Stimulated activated CD8-positive, alpha-beta memory T cell treated with anti-CD3 and anti-CD28 coated beads, Interleukin-15, amount 100 ng/mL, for 4 hours (primary cell): ENCODE data around the gene ADAM17.
"Not testable (repeated sequence)": the region's sequence is repeated elsewhere in the genome, so short reads cannot be mapped to it uniquely, and the experiment has no call there.

ENCODE experiments used
- DNase-seq, 2 donors: peaks; one replicate each; pipeline ENCODE4 v3.0.0-alpha.2; 2020; ENCODE audit warnings: low read depth in 2 of 2

Gene ADAM17

DNA sequence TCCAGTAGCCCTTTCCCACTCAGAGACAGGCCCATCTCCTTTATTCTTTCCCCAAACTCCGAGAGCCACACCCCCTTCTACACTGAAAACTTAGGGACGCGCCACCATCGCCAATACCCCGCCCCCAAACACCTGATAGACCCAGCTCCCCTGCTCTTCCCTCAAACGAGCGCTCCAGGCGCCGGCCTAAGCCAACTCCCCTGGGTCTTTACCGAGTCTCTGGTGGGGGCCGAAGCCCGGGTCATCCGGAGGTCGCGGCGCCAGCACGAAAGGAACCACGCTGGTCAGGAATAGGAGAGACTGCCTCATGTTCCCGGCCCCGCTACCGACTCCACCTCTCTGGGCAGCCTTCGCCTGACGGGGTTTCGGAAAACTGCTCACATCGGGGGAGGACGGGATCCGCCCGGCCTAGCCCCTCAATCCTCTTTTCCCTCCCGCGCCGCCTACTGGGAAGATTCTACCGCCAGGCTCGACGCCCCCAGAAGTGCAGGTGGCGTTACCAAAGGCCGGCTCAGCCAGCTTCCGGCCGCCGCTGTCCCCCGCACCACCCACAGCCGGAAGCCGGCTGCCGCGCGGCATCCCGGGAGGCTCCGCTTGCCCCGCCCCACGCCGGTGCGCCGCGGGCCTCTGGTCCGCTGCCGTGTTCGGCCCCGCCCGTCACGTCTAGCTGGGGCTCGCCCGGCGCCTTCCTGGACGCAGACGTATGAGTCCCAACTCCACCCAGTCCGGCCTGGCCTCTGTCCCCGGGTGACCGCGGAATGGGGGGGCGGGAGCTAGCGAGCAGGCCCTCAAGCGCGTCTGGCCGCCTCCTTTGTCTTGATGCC lies at the start of gene ADAM17:
TSS of gene ADAM17 (minus strand) at position 534 of the 824 bp plus-strand sequence. CDS start at position 309, 225 bp downstream.
- DNase-seq = peak; percentile 67 to 79

DNA sequence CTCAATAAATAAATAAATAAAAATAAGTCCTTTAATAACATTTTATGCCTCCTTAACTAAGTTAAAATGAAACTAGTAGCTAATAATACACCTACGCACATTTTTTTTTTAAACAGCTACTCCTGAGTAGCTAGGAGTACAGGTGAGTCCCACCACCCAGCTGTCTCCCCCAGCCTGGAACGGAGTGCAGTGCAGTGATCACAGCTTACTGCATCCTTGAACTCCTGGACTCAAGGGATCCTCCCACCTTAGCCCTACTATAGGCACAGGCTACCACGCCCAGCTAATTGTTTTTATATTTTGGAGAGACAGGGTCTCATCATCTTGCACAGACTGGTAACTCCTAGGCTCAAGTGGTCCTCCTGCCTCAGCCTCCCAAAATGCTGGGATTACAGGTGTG lies 46.8 kb upstream of the ADAM17 start:
- DNase-seq = no peak

DNA sequence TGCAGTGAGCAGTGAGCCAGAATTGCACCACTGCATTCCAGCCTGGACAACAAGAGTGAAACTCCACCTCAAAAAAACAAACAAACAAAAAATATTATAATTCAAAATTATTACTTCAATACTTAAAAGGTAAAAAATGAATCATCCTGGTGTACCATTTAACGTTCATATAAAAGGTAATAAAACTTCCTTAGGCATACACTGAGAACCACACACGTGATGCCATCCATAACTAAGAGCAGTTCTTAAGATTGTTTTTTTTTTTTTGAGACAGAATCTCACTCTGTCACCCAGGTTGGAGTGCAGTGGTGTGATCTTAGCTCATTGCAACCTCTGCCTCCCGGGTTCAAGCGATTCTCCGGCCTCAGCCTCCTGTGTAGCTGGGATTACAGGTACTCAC lies 45.8 kb upstream of the ADAM17 start:
- DNase-seq = no peak

DNA sequence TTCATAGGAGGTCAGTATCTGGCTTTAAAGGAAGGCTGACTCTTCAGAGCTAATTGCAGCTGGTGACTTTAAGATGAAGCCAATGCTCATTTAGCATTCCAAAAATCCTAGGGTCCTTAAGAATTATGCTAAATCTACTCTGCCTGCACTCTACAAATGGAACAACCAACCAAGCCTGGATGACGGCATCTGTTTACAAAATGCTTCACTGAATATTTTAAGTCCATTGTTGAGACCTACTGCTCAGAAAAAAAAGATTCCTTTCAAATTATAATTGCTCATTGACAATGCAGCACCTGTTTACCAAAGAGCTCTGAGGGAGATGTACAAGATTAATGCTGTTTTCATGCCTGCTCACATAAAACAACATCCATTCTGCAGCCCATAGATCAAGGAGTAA lies 43.8 kb upstream of the ADAM17 start:
- DNase-seq = no peak

DNA sequence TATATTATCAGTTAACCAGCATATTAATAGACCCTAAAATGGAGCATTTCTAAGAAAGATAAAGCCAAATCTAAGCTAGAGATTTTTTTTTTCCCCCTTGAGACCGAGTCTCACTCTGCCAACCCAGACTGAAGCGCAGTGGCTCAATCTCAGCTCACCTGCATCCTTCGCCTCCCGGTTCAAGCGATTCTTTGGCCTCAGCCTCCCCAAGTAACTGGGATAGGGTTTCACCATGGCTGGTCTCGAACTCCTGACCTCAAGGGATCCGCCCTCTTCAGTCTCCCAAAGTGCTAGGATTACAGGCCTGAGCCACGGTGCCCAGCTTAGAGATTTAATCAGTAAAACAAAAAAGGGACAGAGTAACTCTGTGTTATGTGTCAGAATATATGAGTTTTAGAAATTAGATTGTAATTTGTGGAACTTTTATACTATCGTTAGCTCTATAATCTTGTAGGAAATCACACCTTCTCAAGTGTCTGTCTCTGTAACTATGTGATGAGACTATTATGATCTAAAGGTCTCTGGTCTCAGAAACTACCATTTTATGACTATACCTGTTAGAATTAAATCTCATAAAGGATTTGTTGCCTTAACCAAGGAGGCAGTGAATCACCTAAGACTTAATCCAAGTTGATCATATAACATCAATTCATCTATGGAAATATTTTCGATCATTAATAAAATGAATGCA lies 41.1 kb upstream of the ADAM17 start:
- DNase-seq = no peak

DNA sequence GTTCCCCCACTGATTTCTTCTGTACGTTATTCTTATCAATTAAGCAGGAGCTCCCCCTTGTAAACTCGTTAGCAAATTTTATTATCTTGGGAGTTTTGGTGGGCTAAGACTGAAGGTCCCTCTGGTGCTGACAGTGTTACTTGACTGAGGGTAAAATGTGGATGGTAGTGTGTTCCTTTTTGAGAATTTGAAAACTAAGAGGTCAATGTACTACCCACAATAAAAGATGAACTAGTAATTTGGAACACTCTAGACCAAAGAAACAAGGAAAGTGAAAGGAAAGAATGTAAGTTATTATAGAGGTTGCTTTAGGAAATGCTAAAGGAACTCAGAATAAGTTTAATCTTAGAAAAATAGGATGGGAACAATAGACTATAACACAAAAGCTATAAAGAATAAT lies 40.1 kb upstream of the ADAM17 start:
- no peak for DNase-seq

DNA sequence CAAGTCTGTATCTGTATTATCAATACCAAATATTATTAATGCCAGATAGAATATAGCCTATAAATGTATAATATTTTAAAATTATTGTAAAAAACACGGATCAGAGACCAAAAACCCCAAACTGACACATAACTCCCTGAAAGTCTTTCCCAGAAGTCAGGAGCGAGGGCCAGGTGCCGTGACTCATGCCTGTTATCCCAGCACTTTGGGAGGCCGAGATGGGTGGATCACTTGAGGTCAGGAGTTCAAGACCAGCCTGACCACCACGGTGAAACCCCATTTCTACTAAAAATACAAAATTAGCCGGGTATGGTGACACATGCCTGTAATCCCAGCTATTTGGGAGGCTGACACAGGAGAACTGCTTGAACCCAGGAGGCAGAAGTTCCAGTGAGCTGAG lies 39.6 kb upstream of the ADAM17 start:
- DNase-seq = not testable (repeated sequence)

DNA sequence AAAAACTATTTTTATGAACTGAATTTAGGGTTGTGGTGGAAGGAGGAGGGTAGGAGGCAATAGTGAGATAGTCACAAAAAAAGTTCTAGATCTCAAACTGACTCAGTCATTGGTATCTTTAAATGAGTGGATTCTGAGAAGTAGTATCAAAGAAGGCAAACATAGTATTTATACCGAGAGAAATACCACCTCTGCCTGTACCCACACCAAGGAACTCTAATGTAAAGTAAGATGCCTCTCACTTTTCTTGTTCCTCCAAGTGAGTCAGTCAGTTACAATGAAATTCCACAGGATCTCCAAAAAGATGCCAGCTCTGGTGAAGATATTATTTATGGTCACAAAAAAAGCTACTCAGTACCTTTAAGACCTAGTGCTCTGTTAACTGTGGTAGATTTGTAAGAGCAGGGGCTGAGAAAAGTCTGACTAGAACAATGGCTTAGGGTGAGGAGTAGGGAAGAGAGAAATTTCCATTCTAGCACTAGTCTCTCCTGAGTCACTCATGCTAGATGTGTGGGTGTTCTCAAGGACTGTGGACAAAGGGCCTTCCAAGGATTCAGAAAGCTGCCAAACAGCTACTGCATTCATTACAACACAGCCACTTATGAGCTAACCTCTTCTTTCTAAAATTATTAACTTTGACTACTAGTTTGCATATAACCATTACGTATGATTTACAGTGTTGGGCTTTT lies 38.9 kb upstream of the ADAM17 start:
- no peak for DNase-seq

DNA sequence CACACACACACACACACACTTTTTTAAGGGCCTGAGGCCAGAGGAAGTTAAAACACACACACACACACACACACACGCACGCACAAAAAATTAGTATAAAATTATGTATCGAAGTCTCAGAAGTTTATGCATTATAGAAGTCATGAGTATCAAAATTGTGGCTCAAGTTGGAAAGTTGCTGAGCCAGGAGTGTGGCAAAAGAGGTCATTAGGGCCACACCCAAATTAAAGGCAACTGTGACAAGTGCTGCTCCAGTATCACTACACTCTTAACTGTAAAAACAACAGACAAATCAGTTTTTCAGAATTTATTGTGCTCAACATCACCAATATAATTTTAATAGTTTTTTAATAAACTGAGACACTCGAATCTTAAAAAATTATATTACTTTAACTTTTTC lies 38.3 kb upstream of the ADAM17 start:
- DNase-seq = no peak

DNA sequence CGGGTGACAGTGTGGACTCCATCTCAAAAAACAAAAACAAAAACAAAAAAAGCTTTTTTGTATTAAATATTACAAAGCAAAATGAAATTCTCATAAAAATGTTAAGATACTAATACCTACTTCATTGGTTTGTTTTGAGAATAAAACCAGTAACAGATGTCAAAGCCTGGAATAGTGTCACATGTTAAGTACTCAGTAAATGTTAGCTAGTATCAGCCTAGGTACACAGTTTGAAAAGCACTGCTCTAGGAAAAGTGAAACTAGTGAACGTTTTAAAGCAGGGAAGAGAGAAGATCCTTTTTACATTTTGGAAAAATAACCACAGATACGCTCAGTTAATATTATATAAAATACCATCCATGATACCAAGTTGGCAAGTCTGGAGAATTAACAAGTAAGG lies 37.1 kb upstream of the ADAM17 start:
- DNase-seq = no peak

DNA sequence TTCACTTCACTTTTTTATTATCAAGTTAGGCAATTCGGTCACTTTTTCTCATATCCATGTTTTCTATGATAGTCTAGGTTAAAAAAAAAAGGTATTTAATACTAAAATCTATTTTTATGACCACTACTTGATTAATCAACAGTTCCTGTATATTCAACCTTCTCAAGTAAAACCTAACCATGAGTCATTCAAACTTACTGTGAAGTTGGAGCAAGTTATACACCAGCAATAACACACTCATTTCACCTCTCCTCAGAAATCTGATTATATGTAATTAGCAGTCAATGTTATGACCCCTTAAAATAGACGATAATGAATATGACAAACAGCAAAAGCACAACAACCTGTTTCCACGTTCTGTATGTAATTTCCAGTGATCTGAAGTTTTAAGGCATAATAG lies 35.0 kb upstream of the ADAM17 start:
- no peak for DNase-seq

DNA sequence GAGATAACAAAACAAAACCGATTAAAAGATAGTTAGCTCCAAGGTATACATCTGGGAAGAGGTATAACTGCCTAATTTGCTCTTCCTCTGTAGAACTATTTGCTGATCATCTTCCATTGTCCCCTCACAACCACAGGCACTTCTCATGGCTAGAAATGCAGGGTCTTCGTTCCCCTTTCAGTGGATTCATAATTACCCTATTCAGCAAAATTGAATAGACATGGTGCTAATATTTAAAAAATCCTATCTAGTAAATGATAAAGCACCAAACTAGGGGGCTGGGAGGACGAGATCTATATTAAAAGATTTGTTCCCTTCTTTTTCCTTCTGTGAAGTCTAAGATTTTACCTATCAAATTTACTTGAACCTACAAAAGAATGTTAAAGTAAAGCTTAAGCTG lies 30.8 kb upstream of the ADAM17 start:
- no peak for DNase-seq

DNA sequence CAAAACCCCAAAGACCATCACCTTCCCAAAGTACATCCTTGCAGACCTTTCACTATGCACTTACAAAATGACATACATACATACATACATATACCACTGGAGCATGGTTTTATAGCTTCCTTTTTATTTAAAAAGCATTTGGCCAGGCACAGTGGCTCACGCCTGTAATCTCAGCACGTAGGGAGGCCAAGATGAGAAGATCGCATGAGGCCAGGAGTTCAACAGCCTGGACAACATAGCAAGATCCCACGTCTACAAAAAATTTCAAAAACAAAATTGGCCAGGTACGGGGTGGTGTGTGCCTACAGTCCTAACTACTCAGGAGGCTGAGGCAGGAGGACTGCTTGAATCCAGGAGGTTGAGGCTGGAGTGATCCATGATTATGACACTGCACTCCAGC lies 29.9 kb upstream of the ADAM17 start:
- no peak for DNase-seq

DNA sequence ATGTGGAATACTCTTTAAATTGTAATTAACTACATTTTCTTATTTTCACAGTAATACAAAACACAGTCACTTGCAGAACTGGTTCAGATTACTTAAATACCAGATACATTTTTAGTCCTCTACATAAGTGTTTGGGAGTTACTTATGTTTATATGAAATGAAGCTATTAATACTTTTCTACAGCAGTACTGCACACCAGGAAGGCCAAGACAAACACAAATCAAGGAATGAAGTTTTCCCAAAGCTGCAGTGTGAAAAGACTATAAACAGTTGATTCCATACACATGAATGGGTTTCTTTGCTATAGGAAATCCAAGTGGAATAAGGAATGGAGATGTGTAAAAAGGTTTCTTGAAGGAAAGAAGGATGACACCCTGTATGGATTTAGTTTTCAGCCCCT lies 29.3 kb upstream of the ADAM17 start:
- not testable (repeated sequence) for DNase-seq

DNA sequence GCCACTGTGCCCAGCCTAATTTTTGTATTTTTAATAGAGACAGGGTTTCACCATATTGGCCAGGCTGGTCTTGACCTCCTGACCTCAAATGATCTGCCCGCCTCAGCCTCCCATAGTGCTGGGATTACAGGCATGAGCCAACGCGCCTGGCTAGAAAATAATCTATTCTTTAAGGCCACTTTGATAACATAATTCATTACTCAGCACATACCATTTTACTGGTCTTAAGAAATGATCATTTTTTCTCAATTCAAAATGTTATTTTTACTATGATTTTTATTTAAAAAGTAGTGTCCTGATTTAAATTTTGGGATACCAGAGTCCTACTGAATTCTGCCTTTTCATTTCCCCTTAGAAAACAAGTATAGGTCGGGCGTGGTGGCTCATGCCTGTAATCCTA lies 27.0 kb upstream of the ADAM17 start:
- no peak for DNase-seq

DNA sequence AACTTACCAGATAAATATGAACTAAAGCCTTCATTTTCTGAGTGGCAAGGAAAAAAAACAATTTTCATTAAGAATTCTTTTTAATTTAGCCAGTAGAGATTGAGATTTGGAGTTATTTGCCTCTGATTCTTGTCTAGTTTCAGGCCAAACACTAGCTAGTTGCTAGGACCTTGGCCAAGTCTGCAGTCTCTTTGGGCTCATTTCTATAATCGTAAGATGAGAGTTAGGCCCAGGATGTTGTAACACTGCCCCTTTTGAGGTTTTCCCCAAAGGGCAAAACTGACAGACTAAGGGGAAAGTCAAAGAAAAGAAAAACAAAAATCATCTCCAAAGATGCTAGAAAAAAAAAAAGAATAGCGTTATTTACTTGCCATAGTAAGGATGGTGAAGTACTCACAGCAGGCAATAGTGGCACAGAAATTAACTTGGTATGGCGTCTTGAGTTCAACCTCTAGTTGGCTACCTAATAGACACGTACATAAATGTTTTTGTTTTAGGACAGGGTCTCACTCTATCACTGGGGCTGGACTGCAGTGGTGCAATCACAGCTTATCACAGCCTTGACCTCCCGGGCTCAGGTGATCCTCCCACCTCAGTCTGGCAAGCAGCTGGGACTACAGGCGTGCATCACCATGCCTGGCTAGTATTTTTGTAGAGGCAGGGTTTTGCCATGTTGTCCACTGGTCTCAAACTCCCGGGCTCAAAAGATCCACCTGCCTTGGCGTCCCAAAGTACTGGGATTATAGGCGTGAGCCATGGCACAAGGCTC lies 23.0 kb upstream of the ADAM17 start:
- no peak for DNase-seq

DNA sequence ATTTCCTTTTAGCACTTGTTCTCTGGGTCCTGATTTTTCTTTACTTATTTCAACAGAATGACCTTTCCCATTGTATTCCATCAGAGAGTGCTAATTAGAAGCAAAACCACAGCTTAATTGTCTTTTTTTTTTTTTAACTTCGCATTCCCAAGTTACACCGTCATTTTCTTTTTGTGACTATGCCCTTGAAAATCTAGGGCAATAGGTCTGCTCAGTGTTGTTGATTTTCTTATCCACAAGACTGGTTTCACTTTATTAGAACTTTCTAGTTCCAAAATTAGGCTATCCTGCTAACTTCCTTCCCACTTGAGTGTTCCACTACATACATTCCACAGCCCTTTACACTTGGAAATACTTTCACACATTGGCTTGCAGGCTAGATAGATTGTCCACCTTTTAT lies 18.7 kb upstream of the ADAM17 start:
- no peak for DNase-seq

DNA sequence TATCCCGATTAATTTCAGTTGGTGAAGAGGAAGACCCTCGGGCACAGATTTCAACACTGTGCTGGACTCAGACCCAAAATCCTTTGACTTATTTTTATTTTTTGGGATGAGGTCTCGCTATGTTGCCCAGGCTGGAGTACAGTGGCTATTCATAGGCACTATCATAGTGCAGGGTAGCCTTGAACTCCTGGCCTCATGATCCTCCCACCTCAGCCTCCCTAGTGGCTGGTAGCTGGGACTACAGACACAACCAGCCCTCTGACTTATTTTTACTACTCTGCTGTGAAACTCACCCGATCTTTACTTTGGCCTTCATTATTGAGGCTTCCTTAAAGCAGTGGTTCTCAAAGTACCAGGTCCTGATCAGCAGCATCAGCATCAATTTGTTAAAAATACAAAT lies 18.2 kb upstream of the ADAM17 start:
- DNase-seq = no peak

DNA sequence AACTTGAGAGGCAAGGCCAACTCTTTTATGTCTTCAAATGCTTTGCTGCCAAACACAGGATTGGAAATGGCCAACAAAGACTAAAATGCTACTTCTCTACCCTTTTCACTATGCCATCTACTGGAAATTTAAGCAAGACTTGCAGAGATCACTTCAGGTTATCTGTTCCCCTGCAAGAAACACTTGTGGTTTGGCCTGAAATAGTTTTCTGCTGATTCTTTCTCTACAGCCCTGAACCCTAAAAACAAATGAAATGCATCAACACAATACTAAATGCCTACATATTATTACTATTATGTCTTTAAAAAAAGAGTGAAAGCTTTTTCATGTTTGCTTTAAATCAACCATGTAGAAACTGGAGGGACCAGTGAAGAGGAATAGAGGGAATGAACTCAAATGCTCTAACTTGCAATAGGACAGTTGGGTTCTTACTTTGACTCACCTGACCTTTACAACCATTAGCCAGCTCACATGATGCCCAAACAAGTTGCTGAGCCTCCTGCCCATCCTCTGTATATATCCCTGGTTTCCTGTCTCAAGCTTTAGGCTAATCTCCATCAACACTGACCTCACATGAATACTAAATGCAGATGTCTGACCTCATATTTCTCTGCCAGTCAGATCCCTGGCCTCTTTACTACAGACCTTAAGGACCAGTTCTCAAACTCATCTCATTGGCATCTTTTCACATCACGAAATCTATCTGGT lies 17.5 kb upstream of the ADAM17 start:
- DNase-seq = no peak

DNA sequence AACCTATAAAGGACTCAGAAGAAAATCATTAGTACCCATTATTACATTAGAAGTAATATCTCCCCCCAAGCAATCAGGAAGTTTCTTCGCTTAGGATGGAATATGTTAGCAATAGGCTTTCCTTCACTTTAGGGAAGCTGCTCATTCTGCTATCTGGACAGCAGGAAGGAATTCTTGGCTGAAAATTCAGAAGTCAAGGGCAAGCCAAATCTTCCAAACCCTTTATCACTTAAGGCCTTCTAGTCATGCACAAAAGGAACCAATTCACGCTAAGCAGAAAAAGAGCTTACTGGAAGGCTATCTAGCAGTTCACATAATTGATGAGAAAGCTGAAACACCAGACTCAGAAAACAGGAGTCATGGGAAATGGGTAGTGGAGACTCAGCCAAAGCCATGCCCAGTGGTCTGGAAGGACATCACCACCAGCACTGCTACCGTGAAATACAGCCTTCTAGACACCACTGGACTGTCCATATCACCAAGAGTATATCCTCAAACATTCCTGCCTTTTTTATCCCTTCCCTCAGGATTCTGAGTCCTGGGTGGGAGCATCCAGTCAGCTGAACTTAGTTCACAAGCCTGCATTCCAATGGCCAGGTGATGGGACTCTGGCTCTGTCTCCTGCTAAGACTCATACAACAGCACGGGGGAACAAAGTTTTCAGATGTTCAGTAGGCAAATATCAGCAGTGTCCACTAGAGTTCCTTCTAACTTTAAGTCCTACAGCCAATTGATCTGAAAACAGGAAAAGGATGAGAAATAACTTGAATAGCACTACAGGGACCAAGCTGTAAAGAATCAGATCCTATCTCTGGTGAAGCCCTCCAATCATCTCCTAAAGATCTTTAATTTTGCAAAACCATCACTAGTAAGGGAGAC lies 14.8 kb upstream of the ADAM17 start:
- no peak for DNase-seq
